HCT116 (cell line): Measurements from ENCODE around the gene NPLOC4. TPM values are rescaled to one million over a fixed set of nuclear protein-coding genes. Genes with fewer than 3 reads are reported as not detected.
A peak's percentile ranks its signal among the peaks of the same experiment; 100 is the strongest.

Experiments used
- ATAC-seq: fragments of 200-7000 bp; cut with Tn5 transposase; 2 replicates; pipeline ENCODE4 v1.9.1; 2020; ENCODE audit warnings: mild to moderate bottlenecking, moderate library complexity
- BruUV-seq: library from RNA; stranded (reverse); fragments of 400-500 nt; replicated peaks from 2 replicates; lab custom pipeline; 2021; lab: Mats Ljungman, UMichigan
- CTCF ChIA-PET: fragments of 300-600 bp; sonication (Branson Sonifier 250); formaldehyde crosslinking; loops from one replicate; lab custom pipeline; 2021; ENCODE audit warnings: antibody characterized with exemption; lab: Charles Lee
- POLR2A ChIA-PET: fragments of 300-600, 350-600 bp; sonication (Branson Sonifier 250); formaldehyde crosslinking; loops from one replicate; lab custom pipeline; 2021; ENCODE audit warnings: antibody characterized with exemption; lab: Charles Lee
- RAD21 ChIA-PET, 2 experiments: fragments of 300-600 bp; sonication (Branson Sonifier 250); formaldehyde crosslinking; loops; one replicate each; lab custom pipeline; 2023; ENCODE audit warnings: low total read pairs in 2 of 2; ENCODE audit not compliant: uncharacterized antibody in 2 of 2, unreplicated experiment in 2 of 2, low non-redundant PET in 1 of 2; lab: Charles Lee
- DNase-seq: peaks from one replicate; pipeline ENCODE4 v3.0.0-alpha.2; 2010; ENCODE audit warnings: low read depth, low spot score
- H2AFZ ChIP-seq: fragments of 200-600 bp; shearing (Covaris generic), sonication (generic); 2 replicates; pipeline ENCODE4 v1.6.1; 2017; ENCODE audit warnings: low read depth, mixed run types, mixed read lengths, antibody characterized with exemption, low read length; ENCODE audit not compliant: poor library complexity, severe bottlenecking
- H3K27ac ChIP-seq: 2 replicates; pipeline ENCODE4 v1.5.1; 2012; ENCODE audit warnings: low read depth, low read length
- H3K27me3 ChIP-seq: fragments of 200-600 bp; sonication (generic); 2 replicates; pipeline ENCODE4 v1.6.1; 2016; ENCODE audit warnings: mixed run types, low read length, mixed read lengths; ENCODE audit not compliant: insufficient read depth
- H3K36me3 ChIP-seq, 2 experiments: fragments of 200-500 bp in 1 of 2; fragments of 200-600 bp in 1 of 2; sonication (Bioruptor generic) in 1 of 2; sonication (generic) in 1 of 2; 2 replicates each; pipeline versions ENCODE4 v1.5.1 to v1.6.1; 2014 to 2016; ENCODE audit warnings: low read length in 2 of 2, inconsistent platforms in 1 of 2, mixed read lengths in 1 of 2, mixed run types in 1 of 2; ENCODE audit not compliant: insufficient read depth in 2 of 2, control insufficient read depth in 1 of 2
- H3K4me1 ChIP-seq, 2 experiments: fragments of 200-600 bp in 1 of 2; sonication (generic) in 1 of 2; 2 replicates each; pipeline versions ENCODE4 v1.5.1 to v1.6.1; 2012 to 2017; ENCODE audit warnings: low read length in 2 of 2, inconsistent platforms in 1 of 2, mild to moderate bottlenecking in 1 of 2, mixed read lengths in 1 of 2, mixed run types in 1 of 2, moderate library complexity in 1 of 2; ENCODE audit not compliant: insufficient read depth in 2 of 2, control insufficient read depth in 1 of 2
- H3K4me2 ChIP-seq: fragments of 200-600 bp; sonication (generic); 2 replicates; pipeline ENCODE4 v1.6.1; 2017; ENCODE audit warnings: mixed run types, low read length, mixed read lengths
- H3K4me3 ChIP-seq, 2 experiments: fragments of 200-600 bp in 1 of 2; sonication (generic) in 1 of 2; replicated peaks in 1 of 2; 2 replicates each; pipeline ENCODE4 v1.5.1; 2011 to 2016; ENCODE audit warnings: low read length in 2 of 2, control low read depth in 1 of 2, low read depth in 1 of 2, mild to moderate bottlenecking in 1 of 2, mixed read lengths in 1 of 2, mixed run types in 1 of 2
- H3K79me2 ChIP-seq: fragments of 200-600 bp; sonication (generic); 2 replicates; pipeline ENCODE4 v1.6.1; 2017; ENCODE audit warnings: mild to moderate bottlenecking, mixed run types, low read length, moderate library complexity, mixed read lengths; ENCODE audit not compliant: insufficient read depth
- H3K9ac ChIP-seq: fragments of 200-600 bp; sonication (generic); 2 replicates; pipeline ENCODE4 v1.6.1; 2016; ENCODE audit warnings: low read length, mixed read lengths
- H3K9me2 ChIP-seq: fragments of 200-600 bp; sonication (generic), shearing (Covaris generic); 2 replicates; pipeline ENCODE4 v1.6.1; 2017; ENCODE audit warnings: mixed run types, mild to moderate bottlenecking, moderate library complexity; ENCODE audit not compliant: insufficient read depth
- H3K9me3 ChIP-seq, 2 experiments: fragments of 200-500 bp in 1 of 2; fragments of 200-600 bp in 1 of 2; sonication (Bioruptor generic) in 1 of 2; sonication (generic) in 1 of 2; 2 replicates each; pipeline ENCODE4 v1.6.1; 2014 to 2017; ENCODE audit warnings: low read length in 2 of 2, mixed read lengths in 2 of 2, inconsistent platforms in 1 of 2, low read depth in 1 of 2, mild to moderate bottlenecking in 1 of 2, mixed run types in 1 of 2, moderate library complexity in 1 of 2; ENCODE audit not compliant: control insufficient read depth in 1 of 2, insufficient read depth in 1 of 2
- H4K20me1 ChIP-seq: fragments of 200-600 bp; sonication (generic), shearing (Covaris generic); 2 replicates; pipeline ENCODE4 v1.6.1; 2017; ENCODE audit warnings: mixed run types, mild to moderate bottlenecking, moderate library complexity; ENCODE audit not compliant: insufficient read depth
- CBX3 ChIP-seq: IDR thresholded peaks from 2 replicates; pipeline ENCODE4 v1.6.1; 2012; ENCODE audit warnings: low read depth
- EZH2 ChIP-seq: fragments of 200-600 bp; sonication (generic); IDR thresholded peaks from 2 replicates; pipeline ENCODE4 v1.6.1; 2017; ENCODE audit warnings: antibody characterized with exemption, mixed run types
- MAX ChIP-seq: IDR thresholded peaks from 2 replicates; pipeline ENCODE4 v1.6.1; 2012
- POLR2AphosphoS5 ChIP-seq: IDR thresholded peaks from 2 replicates; pipeline ENCODE4 v1.6.1; 2011; ENCODE audit warnings: mild to moderate bottlenecking, low read depth, low read length, moderate library complexity
- SIN3A ChIP-seq: IDR thresholded peaks from 2 replicates; pipeline ENCODE4 v1.6.1; 2012; ENCODE audit warnings: low read depth
- YY1 ChIP-seq: IDR thresholded peaks from 2 replicates; pipeline ENCODE4 v1.6.1; 2011; ENCODE audit warnings: low read length, low read depth, moderate library complexity, mild to moderate bottlenecking; ENCODE audit not compliant: insufficient replicate concordance; ENCODE audit errors: extremely low read depth
- ZBTB33 ChIP-seq: IDR thresholded peaks from 2 replicates; pipeline ENCODE4 v1.6.1; 2011; ENCODE audit warnings: mild to moderate bottlenecking, low read length, moderate library complexity; ENCODE audit not compliant: insufficient replicate concordance; ENCODE audit errors: extremely low read depth
- ZFX ChIP-seq: fragments of 450-650 bp; IDR thresholded peaks from 2 replicates; pipeline ENCODE4 v1.6.1; 2017
- intact Hi-C: fragments of 100-400 bp; cut with micrococcal nuclease; formaldehyde crosslinking; loops from 2 replicates; pipeline ENCODE4 v1.10.0; 2022
- total RNA-seq: library from RNA; stranded (reverse); gene quantifications from one replicate; pipeline ENCODE4 v1.2.1, GENCODE V29; 2021; ENCODE audit not compliant: unreplicated experiment

Gene NPLOC4
- total RNA-seq, 1 experiment from 2014 or later = 137 TPM

- no TSS peak for BruUV-seq
- RAD21 ChIA-PET = interaction anchor here in 1 of 2 experiments (0.7 kb wide), 1 partner anchor 100 kb away, joined by 4 read pairs; no protein-coding TSS in a partner anchor
- CTCF ChIA-PET = no interaction called here
- TF ChIP-seq CBX3 = no peak
- TF ChIP-seq SIN3A = no peak
- TF ChIP-seq YY1 = no peak
- TF ChIP-seq EZH2 = no peak
- TF ChIP-seq ZFX = no peak
- TF ChIP-seq POLR2AphosphoS5 = no peak
- TF ChIP-seq ZBTB33 = no peak
- no peak for TF ChIP-seq MAX
- Histone ChIP-seq H3K9ac (no peak overlapping the region), H3K27me3 (no peaks in the 10 kb centered on the region), H3K4me2 (peak overlapping the region; percentile 45), H3K27ac (peak overlapping the region; percentile 40), H3K9me2 (no peaks in the 10 kb centered on the region), H2AFZ (no peak overlapping the region), H3K4me1 (peaks cover 24 to 42% of the 10 kb centered on the region in 2 experiments), H3K4me3 (no peak overlapping the region), H3K36me3 (peaks cover 33 to 55% of the 10 kb centered on the region in 2 experiments), H3K9me3 (no peaks in the 10 kb centered on the region), H4K20me1 (peaks cover 8% of the 10 kb centered on the region), H3K79me2 (peaks cover 85% of the 10 kb centered on the region)
- peak; percentile 36 for ATAC-seq
- DNase-seq = no peak
- POLR2A ChIA-PET = interaction anchor here (1.1 kb wide), 1 partner anchor 11 kb away, joined by 5 read pairs; no protein-coding TSS in a partner anchor
- intact Hi-C loops = no loop called here
Measured at GRCh38 chr17:81577278-81578000, 59.5 kb downstream of the NPLOC4 start.
